DOHH2 (cell line): ENCODE results near the gene APOL4.

Experiments
- CTCF ChIP-seq: fragments of 200-600 bp; sonication (generic); IDR thresholded peaks from one replicate; pipeline ENCODE4 v1.5.1; 2014; ENCODE audit warnings: antibody characterized with exemption, mild to moderate bottlenecking, low read depth, low read length; ENCODE audit not compliant: poor library complexity, severe bottlenecking
- EZH2phosphoT487 ChIP-seq: fragments of 200-600 bp; sonication (generic); IDR thresholded peaks from 2 replicates; pipeline ENCODE4 v1.6.1; 2017; ENCODE audit warnings: borderline replicate concordance, mild to moderate bottlenecking, antibody characterized with exemption, low read length, moderate library complexity, mixed read lengths

- TF ChIP-seq CTCF (no peak), EZH2phosphoT487 (no peak)
These were observed 39.2 kb downstream of the APOL4 start for GRCh38 chr22:36162127-36163034.
